Stimulated activated CD8-positive, alpha-beta memory T cell treated with anti-CD3 and anti-CD28 coated beads, Interleukin-12 subunit alpha, Interleukin-12 subunit beta, amount 100 ng/mL, for 1 hour (primary cell): ENCODE measurements around the gene EEF2KMT.
"Not testable (repeated sequence)": the region's sequence is repeated elsewhere in the genome, so short reads cannot be mapped to it uniquely, and the experiment has no call there.

Source experiments
- DNase-seq: peaks from one replicate; pipeline ENCODE4 v3.0.0-alpha.2; 2020; ENCODE audit warnings: low read depth

The EEF2KMT gene

DNA sequence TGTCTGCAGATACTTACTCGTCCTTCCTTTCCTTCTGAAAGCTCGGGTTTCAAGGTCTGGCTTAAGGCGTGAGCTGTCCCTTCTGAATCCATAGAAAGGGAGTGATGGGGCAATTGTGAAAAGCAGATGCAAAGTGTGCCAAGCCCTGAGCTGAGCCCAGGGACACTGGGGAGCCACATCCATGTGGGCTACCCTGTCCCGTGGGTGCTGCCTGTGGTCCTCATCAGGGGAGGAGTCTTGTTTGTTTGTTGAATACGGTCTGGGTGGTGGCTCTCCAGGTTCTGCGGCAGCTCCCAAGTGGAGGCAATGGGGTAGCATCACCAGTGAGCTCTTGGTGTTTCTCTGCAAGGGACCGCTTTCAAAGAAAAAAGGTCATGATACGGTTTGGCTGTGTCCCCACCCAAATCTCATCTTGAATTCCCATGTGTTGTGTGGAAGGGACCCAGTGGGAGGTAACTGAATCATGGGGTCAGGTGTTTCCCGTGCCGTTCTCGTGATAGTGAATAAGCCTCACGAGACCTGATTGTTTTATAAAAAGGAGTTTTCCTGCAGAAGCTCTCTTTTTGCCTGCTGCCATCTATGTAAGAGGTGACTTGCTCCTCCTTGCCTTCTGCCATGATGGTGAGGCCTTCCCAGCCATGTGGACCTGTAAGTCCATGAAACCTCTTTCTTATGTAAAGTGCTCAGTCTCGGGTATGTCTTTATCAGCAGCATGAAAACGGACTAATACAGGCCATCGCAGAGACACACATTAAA, 27.0 kb downstream of the EEF2KMT start:
- DNase-seq: no peak

DNA sequence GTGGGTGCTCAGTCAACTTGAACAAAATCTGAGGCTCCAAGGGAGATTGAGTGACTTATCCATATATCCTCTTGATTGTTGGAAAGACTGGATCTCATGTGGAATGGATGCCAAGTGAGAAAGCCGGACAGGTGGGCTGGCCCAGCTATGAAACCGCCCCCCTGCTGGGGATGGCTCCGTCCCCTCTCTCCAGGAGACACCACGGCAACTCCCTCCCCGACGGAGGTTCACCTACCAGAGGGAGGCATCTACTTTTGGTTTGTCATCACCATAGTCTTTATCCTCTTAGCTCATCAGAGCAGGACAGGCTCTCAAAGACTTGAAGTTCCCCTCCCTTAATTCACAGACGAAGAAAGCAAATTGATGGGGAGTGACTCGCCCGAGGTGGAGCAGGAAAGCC, 27.7 kb downstream of the EEF2KMT start:
- DNase-seq: no peak

DNA sequence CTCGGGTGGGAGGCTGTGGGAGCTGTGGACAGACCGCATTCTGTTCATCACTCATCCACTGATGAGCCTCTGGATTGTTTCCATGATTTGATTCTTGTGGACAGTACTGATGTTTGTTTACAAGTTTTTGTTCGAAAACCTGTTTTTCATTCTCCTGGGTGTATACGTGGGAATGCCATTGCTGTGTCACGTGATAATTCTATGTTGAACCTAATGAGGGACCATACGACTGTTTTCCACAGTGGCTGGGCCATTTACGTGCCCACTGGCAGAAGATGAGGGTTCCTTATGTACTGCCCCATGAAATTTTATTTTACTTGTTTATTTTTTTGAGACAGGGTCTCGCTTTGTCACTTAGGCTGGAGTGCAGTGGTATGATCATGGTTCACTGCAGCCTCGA, 28.5 kb downstream of the EEF2KMT start:
- no peak for DNase-seq

DNA sequence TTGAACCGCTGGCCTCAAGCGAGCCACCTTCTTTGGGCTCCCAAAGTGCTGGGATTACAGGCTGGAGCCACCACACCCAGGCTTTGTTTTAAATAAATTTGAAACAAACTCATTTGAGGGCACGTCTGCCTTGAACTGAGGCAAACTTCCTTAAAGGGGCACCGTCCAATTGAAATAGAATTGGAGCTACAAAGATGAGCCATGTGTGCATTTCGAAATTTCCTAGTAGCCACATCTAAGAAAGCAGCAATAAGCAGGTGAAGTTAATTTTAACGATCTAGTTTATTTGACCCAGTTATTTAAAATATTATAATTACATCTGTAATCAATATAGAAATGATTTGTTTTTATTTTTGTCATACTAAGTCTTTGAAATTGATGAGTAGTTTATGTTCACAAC, 31.1 kb downstream of the EEF2KMT start:
- no peak for DNase-seq

DNA sequence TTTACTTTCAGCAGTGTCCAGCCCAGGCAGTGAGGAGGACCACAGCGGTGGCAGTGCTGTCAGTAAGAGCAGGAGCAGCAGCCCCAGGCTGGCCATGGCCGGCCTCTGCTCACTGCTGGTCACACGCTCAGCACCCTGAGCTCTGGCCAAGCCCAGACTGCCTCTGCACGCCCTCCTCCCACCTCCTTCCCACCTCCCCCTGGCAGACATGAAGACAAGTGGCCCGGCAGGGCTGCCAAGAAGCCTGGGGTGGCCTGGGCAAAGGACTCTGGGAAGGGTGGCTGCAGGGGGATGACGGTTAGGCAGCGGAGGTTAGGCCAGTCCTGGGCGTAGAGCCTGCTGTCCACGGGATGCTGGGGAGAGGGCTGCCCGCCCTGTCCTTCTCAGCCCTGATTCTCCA, 31.8 kb downstream of the EEF2KMT start, which contains the start of gene C16orf89:
Gene C16orf89, minus strand, starts transcription at position 144 of the 400 bp plus-strand sequence. Its CDS starts 48 bp downstream, at position 96.
- no peak for DNase-seq

DNA sequence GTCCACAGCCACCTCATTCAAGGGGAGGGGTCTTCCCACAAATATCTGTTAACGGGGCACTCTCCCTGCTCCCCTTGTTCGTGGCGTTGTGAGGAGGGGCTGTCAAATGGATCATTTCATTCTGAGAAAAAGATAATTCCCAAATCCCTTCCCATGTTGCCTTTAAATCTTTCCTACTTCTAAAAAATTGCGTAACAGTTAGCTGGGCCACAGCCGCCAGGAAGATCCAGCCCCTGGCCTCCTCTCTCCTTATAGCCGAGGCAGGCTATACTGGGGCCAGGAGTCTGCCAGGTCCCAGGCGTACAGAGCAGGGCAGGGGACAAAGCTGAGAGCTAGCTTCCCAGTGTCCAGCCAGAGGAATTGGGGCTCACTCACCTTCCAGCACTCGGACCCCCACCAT, 32.3 kb downstream of the EEF2KMT start:
- no peak for DNase-seq

DNA sequence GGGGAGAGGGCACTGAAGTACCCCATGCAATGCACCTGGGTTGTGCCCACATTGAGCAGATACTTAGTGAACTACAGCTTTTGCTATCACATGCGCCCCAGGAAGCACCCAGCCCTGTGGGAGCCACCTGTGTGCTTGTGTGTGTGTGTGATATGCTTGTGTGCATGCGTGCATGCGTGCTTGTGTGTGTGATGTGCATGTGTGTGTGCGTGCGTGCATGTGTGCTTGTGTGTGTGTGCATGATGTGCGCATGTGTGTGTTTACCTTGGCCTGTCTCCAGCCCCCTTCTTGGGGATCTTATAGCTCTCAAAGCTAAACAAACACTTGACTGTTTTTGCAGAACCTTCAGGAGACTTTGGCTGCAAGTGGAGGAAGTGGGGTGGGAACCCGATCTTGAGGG, 32.7 kb downstream of the EEF2KMT start:
- no peak for DNase-seq

DNA sequence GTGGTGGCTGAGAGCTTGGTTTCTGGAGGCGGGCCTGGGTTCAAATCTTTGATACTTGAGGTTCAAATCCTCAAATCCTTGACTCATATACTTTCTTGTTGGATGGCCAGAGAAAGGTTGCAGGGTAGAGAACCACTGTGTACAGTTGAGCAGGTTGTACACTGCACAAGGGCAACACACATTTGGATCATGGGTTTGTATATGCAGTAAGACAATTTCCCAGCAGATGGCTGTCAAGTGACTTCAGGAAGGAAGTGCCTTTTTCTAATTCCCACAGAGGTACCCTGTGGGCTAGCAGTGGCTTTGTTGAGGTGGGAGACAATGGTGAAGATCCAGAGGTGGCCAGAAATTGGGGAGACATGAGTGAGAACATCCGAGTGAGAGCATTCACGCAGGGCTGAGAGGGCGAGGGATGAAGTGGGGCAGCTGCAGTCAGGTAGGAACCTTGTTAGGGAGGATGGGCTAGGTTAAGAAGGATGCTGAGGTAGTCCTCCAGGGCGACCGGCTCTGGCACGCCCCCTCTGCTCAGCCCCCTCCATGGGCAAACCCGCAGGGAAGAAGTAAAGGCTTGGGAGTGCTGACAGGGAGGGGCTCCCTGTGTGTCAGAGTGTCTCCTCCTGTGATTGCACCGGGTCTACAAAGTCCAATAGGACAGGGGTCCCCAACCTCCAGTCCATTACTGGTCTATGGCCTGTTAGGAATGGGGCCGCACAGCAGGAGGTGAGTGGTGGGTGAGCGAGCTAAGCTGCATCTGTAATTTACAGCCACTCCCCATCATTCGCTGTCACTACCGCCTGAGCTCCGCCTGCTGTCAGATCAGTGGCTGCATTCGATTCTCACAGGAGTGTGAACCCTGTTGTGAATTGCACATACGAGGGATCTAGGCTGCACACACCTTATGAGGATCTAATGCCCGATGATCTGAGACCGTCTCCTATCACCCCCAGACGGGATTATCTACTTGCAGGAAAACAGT, 34.5 kb downstream of the EEF2KMT start:
- no peak for DNase-seq

DNA sequence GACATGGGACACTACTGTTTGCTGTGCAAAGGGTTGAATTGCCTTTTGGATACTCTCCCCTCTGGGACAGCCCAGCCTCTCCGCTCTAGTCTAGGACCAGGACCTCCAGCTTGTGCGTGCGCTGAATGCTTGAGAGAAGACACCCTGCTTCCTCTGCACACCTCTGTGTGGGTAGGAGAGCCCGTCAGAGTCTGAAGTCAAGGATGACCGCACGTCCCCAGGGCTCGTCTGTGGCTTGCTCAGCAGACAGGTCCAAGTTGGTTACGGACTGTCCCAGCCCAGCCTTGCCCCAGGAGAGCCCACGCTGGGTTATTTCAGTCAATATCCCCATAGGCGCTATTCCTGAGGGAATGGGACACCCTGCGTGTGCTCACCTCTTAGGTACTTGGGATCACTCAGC, 35.5 kb downstream of the EEF2KMT start:
- DNase-seq: no peak

DNA sequence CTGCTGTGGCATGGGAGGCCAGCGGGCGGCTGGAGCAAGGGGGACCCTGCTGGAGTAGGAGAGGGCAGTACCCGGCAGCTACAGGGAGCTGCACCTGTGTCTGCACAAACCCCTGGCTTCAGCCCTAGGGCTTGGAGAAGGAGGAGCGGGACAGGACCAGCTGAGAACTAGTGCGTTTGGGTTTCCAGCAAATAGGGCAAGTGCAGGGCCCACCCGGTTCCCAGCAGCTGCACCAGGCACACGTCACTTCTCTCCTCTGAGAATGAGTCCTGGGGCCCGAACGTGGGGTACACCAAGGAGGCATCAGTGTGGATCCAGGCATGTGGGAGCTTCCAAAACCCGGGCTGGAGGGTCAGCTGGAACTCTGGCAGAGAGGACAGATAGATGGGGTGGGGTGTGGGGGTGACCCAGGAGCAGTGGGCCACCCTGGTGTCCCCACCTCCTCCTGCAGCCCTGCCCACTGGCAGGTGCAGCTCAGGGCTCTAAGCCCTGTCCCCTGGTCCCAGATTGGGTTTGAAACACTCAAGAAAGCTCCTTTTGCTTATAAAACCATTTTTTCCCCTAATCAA, 37.4 kb downstream of the EEF2KMT start:
- no peak for DNase-seq

DNA sequence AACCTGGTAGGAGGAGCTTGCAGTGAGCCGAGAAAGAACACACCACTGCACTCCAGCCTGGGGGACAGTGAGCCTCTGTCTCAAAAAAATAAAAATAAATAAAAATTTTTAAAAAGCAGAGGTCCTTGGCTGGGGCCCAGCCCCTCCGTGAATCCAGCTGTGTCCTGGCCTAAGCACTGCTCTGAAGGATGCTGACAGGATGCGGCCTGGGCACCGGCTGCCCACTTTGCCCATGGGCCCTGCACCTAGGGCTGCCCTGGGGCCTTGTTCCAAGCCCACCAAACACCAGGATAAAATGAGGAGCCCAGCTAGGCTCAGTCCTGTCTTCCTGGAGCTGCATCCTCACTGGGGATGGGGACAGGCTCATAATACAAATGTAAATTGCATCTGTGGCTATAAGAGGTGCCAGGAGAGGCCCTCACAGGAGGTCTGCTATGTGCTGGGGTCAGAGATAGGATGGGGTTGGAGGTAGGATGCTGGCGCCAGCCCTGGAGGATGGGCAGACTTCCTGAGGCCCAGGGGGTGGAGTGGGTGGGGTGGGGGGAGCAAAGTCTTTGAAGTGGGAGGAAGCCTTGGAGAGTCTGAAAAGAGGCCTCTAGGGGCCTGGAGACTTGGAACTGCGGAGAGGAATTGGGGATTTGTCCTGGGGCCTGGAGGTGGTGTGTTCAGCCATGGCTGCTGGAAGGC, 38.1 kb downstream of the EEF2KMT start:
- DNase-seq: no peak

DNA sequence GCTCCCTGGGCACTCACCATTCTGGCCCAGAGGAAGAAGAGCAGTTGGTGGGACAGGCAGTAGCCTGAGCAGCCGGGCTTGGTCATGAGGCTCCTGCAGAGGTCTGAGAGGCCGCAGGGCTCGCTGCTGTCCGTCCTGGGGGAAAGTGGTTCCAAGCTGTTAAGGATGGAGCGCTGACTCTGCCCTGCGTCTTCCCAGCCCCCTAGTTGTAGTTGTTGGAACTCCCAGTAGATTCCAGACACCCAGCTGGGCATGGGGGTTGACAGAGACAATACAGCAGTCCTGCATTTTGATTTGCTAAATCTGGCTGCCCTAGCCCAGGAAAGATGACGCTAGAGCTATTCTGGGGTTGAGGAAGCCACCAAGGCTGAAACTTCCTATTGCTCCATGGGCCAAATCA, 39.1 kb downstream of the EEF2KMT start:
- no peak for DNase-seq

DNA sequence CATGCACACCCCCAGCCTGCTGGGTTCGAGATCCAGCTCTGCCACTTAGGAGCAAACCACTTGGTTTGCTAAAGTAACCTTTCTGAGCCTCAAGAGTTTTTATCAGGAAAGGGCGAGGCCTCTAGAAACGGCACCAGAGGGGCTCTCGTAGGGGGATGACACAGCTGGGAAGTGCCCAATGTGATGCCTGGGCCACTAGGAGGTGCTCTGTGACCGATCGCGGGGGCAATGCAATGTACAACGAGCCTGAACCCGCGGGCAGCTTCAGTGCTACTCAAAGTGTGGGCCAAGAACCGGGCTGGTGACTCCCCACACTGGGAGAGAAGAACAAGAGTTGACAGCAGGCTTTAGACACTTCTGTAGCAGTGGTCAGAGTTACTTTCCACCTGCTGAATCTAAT, 41.2 kb downstream of the EEF2KMT start:
- DNase-seq: peak; percentile 10

DNA sequence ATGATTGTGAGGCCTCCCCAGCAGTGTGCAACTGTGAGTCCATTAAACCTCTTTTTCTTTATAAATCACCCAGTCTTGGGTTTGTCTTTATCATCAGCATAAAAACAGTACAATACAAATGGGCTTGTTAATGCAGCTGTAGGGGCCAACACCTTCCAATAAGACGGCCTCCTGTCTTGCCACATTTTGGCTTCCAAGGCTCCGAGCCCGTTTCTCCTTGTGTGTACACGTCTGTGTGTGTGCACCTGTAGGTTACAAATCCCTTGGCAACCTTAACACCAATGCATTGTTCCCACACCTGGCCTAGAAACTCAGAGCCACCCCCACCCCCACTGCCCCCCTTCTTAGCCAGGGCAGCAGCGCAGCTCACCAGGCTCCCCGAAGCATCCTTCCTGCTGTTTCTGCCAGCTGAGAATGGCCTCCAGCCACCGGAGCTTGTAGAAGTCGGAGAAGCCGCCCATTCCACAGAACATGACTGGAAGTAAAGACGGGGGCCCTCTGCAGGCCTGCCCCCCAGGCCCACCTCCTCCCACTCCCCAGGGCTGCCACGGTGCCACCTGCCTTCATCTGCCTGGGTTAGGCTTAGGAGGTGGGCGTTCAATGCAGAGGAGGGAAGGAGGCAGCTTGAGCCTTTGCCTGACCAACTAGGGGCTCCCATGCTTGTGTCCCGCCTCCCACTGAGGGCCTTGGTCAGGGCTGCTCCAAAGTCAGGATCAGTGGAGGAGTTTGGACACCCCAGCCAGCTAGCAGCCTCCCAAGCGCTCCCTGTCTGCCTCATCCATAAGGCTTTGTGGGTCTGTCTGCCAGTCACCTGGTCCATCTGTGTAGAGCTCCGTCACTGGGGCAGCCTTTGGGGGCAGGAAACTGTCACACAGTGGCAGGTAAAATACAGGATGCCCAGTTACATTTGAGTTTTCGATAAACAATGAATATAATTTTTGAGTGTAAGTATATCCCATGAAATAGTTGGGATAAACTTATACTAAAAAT, 42.4 kb downstream of the EEF2KMT start:
- DNase-seq: no peak

DNA sequence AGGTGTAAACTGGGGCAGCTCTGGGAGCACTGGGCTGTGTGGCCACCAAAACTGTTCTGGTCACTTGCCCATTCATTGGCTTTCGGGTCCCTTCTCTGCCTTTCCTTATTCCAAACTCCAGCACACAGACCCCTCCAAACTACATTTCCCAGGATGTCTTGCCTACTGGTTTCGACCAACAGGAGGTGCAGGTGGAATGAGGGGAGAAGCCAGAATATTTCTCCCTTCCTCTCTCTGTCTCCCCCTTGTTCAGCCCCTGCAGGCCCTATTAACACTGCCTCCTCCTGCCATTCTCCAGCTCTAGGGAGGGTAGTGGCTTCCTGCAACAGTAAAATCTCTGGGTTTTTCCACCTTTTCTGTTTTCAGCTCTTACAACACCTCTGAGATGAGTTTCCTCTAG, 50.7 kb downstream of the EEF2KMT start:
- no peak for DNase-seq

DNA sequence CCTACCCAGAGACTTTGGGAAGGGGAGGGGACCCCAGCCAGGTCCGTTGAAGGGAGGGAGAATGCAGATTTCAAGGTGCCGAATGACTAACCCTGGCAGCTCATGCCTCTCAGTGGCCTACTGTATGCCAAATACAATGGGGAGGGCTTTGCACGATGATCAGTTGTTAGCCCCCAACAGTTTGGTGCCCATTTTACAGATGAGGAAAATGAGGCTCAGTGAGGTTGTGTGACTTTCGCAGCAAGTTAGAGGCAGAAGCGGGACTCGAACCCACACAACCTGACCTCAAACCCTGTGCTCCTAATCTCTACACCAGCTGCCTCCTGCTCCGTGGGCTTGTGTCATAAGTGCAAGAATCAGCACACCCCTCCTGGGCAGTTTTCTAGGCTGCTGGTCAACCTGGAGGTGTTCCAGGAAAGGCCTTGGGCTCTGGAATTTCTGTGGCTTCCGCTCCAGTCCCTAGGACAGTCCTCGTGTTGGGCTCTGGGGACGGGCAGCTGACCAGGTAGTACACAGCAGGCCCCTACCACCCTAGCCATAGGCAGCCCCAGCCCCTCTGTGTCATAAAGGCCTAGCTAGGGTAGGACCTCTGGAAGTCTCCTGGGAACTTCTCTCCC, 52.0 kb downstream of the EEF2KMT start:
- no peak for DNase-seq

DNA sequence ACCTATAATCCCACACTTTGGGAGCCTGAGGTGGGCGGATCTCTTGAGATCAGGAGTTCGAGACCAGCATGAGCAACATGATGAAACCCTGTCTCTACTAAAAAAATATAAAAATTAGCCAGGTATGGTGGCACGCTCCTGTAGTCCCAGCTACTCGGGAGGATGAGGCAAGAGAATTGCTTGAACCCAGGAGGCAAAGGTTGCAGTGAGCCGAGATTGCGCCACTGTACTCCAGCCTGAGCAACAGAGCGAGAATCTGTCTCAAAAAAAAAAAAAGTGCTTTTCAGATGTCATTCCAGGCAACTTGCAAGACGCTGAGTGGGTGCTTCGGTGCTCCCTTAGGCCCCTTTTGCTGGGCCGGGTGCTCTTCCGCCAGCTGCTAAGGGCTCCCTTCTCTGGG, 53.0 kb downstream of the EEF2KMT start:
- DNase-seq: not testable (repeated sequence)

DNA sequence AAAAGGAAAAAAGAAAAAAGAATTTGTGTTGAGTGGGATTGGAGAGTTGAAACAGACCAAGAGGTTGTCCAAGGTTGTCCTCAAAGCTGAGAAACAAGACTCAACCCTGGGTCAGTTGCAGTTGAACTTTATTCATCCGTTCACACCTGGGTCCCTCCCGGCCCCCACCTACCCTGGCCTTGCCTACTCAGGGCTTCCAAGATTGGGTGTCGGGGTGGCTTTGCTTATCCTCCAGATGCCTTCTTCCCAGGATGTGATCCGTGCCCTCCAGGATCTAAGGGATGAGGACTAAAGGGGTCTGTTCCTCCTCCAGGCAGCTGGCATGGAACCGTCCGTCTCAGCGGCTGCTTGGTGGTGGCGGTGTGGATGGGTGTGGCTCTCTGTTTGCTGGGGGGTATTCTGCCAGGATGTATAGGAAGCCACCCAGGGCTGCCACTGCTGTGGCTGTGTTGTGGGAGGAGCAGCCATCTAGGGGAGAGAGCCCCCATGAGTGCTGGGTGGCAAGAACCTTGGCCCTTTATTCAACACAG, 53.5 kb downstream of the EEF2KMT start:
- DNase-seq: no peak

DNA sequence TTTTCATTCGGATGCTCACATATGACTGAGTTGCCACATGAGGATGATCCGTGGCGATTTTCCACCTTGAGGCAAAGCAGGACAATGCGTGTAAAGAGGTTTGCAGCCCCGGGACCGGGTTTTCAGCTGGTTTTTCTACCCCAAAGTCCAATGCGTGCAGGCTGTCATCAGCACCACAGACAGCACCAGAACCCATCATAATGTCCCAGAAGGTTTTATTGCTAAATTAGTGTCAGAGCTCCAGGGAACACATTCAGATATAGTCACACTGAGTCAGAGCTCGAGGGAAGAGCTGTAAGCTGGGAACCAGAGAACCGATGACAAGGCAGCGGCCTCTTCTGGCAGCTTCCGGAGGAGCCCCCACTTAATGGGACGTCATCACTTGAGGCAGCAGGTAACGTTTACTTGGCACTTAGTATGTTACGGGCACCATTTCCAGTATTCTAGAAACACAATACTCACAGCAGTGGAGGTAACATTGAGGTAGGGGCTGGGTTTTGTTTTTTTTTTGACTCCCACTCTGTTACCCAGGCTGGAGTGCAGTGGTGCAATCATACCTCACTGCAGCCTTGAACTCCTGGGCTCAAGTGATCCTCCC, 54.9 kb downstream of the EEF2KMT start:
- no peak for DNase-seq
